ELF-1 (cell line): ENCODE measurements around the gene KCNF1.
"Not testable (repeated sequence)": the region's sequence is repeated elsewhere in the genome, so short reads cannot be mapped to it uniquely, and the experiment has no call there.

Experiments used
- DNase-seq: peaks from one replicate; pipeline ENCODE4 v3.0.0-alpha.2; 2016; ENCODE audit warnings: low read depth, low spot score

The KCNF1 gene

DNA sequence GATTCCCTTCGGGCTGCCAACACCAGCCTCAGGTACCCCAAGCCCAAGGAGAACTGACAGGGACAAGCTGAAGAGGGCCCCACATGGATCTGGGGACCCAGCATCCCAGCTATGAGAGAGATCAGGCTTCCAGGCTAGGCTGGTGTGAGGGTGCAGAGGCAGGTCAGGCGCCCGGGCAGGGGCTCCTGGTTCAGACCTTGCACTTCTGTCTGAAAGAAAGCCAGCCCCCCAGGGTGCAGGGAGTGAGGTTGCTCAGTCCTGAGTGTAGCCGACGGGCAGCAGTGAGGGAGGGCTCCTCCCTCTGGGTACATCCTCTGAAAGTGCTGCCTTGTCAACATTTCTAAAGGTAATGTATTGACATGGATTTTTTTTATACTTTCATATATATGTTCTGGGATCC lies 33.1 kb downstream of the KCNF1 start:
- DNase-seq = no peak

DNA sequence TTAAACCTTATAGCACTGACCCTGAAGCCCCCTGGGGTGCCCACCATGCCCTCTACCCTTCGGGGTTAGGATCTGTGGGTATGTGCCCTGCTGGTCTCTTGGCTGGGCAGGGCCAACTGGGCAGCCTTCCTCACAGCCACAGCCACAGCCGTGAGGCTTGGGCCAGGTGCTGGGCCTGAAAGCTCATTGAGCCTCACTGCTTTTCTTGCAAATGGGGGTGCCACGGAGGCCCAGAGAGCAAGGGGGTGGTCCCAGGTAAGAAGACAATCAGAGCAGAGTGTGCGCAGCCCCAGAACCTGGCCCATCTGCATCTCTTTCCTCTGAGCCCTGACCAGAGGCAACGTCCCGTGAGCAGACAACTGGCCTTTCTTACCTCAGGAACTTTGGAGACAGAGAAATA lies 34.7 kb downstream of the KCNF1 start:
- no peak for DNase-seq

DNA sequence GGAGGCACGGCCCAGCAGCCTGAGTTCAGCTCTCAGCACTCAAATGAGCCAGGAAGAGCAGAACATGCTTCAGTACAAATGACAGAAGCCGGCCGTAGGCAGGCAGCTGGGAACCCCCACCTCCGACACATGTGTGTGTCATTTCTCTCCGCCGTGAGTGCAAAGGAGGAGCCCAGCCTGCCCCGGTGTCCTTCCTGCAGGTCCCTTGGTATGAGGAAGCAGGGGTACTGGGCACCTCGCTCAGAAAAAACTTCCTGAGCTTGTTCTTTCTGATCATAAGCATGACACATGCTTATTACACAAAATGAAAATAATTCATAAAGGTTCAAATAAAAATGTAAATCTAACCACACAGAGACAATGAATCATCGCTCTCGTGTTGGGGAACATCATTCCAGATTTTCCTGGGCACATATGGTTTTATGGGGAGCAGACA lies 35.3 kb downstream of the KCNF1 start:
- DNase-seq = no peak

DNA sequence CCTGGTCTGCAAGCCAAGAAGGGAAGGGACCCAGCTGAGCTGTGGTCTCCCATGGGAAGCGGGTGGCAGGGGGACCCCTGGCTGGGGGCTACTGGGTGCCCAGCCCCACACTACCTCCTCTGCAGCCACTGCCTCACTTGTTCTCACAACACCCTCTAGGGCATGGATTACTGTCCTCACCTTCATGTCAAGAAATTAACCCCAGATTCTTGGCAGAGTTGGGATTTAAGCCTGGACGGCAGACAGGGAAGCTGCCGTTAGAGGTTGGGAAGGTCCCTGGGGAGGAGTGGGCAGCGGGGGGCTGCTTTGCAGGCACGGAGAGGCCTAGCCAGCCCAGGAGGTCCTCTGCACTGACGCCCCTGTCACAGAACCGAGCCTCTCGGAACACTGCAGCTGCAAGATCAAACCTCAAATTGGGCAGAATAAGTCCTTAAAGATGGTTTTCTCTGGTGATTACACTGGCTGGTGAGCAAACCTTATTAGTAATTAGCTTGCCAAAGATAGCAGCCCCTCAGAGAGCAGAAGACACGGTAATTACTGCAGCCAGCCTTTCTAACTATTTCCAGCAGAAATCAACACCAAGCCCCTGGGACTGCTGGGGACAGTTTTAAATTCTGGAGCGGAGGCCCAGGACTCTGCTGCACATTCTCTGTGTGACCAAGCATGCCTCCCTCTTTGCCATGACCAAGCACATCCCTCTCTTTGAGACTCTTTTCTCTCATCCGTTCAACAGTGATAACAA lies 35.9 kb downstream of the KCNF1 start:
- DNase-seq = no peak

DNA sequence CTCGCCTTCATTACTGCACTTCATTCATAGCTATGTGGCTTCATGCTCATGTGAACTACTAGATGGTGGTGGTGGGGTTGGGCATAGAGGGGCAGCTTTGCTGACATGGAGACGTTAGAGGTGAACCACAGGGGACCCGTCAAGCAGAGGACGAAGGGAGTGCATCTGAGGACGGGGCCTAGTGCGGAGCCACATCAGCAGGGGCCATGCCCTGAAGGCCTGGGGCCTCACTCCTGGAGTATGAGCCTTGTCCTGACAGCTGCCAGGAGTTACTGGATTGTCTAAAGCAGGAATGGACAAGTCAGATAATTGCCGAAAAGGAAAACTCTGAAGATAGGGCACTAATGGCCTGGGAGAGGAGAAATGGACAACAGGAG lies 36.4 kb downstream of the KCNF1 start:
- no peak for DNase-seq

DNA sequence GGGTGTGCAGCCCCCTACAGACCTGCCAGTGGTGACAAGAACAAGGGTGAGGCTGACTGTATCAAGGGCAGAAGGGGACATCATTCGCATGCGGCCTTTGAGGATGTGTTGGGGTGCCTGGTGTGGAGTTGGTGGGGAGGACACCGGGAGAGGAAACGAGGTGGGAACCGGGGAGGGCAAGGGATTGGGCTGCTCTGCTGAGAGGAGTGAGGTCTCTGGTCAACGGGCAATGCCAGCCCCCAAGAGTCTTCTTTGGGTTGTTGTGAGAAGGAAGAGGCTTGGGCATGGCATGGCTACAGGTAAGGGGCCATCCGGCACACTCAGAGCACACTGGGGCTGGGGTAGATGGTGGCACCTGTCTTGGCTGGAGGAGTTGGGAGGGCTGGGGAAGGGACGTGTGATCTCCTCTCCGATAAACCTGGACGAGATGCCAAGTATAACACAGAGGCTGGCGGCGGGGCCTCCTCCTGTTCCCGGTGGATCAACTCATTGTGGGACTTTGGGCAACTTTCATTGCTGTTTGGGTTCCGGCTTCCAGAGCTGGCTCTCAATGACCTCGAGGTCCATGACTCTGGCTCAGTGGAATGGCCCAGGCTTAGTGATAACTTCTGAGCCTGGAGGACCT lies 37.0 kb downstream of the KCNF1 start:
- DNase-seq = no peak

DNA sequence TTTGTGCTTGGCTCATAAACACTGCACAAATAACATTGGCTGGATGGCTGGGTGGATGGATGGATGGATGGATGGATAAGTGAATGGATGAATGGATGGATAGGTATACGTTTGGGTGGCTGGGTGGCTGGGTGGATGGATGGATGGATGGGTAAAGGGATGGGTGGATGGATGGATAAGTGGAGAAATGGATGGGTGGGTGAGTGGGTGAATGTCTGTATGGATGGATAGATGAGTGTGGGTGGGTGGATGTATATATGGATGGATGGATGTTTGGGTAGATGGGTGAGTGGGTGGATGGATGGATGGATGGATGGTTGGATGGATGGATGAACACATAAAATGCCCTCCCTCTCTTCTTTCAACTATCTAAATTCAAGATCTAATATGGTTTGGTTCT lies 38.1 kb downstream of the KCNF1 start:
- no peak for DNase-seq

DNA sequence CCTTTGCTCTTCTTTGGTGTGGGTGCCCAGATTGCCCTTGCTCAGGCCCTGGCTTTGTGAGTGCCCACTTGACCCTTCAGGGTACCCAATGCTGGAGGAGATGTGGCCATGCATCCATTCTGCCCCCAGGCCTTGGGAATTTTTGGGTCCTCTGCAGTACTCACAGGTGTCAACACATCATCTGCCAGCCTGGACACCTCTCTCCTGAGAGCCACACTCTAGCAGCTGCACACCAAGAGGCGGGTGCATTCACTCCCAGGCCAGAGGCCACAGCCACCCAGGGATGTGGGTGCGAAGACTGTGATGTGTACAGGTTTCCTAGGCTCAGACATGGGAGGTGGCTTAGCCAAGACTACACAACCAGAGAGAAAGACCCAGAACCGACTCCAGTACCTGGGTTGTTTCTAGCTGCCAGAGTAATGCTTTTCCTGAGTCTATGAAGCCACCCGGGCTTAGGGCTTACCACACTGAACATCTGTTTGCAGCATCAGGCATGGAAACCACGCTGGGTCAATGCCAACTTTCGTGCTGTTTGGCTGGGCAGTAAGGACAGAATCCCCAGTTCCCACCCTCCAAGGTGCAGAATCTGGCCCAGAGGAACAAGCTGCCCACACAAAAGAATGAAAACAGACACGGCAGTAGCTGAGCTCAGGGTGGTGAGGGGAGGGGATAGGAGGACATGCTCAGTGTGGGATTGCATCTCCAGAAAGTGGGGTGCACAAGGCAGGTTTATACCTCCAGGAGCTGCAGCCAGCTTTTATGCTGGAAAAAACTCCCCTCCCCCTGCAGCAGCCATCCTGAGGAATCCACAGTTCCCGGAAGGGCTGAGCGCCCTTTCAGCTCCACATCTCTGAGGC lies 40.1 kb downstream of the KCNF1 start:
- DNase-seq = no peak

DNA sequence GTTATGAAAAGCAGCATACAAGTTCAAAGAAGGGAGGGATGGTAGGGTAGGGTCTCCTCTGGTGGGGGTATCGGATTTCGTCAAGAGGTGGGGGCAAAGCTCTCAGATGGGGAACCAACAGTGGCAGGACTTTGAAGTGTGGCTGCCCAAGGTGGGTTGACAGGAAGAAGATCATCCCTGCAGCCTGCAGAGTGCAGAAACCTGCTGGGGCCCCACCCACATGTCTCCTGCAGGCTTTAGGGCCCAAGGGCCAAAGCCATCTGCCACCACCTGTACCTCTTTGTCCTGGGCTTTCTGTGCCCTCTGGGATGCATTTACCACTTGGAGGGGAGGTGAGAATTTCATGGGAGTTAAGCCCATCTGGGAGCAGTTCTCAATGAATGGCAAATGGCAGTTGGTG lies 42.7 kb downstream of the KCNF1 start:
- no peak for DNase-seq

DNA sequence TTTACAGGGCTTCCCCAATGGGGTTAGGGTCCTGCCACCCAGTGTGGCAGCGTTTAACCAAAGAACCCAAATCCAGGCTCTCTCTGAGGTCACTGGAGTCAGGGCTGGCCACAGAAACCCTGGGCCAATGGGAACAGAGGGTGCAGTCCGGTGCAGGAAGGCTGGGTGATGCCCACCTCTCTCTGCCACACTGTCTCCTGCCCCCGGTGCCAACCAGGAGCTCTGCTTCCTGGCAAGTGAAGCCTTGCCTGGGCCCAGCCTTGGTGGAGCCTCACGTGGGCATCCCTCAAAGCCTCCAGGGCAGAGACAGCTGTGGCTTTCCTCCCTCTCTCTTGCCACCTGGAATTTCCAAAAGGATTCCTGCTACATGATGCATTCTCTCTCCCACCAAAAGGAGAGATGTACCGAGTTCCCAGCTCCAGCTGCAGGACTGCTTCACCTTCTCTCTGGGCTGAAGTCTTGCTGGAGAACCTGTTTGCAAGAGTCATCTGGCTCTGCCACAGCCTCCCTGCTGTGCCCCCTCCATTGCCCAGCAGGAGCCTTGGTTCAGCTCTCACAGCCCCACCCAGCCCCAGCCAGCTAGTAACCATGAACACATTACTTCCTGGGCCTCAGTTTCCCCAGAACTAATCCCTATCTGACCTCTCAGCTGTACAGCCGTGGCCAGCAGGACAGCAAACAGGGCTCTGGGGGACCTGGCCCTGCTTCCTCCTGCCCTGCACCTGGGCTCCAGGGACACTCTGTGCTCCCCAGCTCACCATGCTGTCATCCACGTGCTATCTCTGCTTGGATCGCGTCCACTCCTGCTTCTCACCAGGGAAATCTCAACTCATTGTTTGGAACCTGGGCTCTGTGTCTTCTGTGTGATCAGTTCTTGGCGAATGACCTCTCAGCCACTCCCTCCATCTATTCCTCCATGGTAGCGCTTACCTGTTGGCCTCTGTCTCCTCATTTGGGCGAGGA lies 43.4 kb downstream of the KCNF1 start:
- DNase-seq = no peak

DNA sequence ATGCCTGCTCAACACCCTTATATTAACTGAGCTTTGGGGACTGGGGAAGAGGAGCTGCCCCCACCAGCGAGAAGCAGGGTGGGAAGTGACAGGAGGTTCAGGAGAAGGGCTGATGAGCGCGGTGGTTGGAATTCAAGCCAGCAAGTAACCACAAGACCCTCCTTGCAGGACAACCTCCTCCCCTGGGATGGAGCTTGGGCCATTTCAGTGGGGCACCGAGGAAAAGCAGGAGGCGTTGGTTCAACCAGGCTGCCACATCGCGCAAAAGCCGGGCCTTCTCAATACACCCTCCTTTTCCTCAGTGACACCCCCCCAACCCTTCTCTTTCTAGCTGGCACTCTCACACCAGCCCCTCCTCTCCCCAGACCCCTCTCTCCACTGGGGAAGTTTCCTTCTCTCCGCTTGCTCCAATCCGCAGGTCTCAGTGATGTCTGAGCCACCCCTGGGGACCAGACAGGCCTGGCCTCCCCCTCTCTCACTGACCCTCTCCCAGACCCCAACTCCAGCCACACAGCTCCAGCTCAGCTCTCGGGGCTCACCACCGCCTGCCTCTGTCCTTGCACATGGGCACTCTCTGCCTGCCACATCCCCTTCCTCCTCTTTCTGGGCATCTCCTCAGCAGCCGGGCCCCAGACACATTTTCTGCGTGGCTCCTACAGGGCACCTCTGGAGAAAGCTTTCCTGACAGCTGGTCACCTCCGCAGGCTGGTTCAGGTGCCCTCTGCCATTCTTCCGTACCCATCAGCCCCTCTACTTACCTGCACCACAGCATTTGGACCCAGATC lies 44.5 kb downstream of the KCNF1 start:
- no peak for DNase-seq

DNA sequence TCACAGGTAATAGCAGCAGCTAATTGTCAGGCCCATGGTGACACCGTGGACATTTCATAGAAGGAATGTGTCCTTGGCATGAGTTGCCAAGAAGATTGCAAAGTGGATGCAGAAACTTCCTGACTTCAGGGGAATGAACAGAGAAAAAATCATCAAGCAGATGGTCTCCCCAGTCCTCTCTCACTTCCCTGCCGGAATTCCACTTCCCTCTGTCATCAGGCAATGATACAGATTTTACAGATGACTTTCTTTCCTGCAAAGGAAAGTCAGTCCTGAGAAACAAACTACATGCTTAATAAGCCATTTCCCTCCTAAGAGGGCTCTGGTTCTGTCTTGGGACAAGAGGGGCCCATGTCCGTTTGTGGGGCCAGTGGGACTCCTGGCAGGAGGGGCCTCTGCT lies 45.7 kb downstream of the KCNF1 start:
- DNase-seq = no peak

DNA sequence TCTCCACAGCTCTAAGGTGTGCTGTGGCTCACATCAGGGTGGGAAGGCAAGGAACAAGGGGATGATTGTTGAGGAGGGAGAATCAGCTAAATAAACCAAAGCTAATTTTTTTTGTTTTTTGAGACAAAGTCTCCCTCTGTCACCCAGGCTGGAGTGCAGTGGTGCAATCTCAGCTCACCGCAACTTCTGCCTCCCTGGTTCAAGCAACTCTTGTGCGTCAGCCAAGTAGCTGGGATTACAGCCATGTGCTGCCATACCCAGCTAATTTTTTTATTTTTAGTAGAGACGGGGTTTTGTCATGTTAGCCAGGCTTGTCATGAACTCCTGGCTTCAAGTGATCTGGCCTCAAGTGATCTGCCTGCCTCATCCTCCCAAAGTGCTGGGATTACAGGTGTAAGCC lies 46.7 kb downstream of the KCNF1 start:
- DNase-seq = not testable (repeated sequence)

DNA sequence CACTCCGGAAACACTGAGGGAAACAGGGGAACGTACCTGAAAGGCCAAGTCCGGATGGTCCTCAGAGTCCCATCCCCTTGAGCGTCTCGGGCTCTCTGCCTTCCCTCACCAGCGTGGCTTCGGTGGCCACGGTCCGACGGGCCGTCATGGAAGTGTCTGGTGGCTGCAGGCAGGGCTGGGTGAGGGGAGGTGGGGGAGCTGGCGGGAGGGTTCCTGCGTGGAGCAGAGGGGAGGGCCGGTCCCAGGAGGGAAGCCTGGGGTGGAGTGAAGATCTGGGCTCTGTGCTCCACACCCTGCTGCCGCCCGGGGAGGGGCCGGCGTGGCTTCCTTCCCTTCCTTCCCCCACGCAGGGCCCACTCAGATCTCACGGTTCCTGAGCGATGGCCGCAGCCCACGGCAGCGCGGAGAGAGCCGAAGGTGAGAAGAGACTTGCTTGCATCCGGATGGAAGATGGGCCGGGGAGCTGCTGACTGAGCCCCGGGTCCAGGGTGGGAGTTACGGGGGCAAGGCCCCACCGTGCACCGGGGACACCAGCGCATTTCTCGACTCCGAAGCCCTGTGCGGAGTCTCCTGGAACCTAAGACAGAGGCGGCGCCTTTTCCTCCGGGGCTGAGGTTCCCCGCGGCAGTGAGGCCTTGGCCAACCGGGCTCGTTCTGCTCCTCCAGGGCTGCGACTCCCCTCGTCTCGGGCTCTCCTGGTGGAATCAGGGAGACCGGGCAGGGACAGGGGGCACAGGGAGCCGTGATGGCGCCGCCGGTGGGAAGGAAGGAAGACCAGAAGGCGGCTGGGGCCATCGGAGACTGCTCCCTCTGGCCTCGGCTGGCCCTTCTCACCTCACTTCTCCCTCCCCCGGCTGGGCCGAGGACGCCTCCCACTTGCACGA lies 49.1 kb downstream of the KCNF1 start:
- DNase-seq = peak; percentile 10

DNA sequence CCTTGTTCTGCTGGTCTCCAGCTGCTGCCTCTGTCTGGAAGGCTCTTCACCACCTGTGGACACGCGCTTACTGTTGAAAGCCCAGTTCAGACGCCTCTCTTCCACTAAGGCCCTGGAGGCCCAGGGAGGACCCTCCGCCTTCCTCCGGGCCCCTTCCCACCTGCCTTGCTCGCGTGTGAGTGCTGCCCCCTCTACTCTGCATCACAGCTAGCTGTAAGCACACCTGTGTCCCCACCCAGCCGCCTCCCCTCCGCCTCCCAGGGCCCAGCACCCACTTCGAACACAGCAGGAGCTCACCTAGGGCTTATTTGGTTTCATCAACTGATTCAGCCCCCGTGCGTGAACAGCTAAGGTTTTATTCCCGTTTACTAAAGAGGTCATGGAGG lies 49.7 kb downstream of the KCNF1 start:
- no peak for DNase-seq

DNA sequence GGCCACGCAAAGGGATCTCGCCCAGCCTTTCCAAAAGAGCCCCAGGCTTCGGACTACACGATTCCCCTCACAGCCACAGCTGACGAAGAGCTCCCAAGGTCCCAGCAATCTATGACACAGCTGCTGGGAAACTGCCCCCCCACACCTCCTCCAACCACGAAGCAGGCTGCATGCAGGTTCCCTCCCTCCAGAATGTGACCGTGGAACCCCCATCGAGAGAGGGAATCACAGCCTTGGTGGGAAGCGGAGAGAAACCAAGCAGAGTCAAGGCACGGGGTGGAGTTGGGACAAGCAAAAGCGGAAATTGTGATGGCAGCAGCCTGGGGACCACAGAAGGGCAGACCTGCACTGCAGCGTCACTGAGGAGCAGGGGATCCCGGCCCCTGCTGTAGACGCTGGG lies 50.3 kb downstream of the KCNF1 start:
- DNase-seq = no peak

DNA sequence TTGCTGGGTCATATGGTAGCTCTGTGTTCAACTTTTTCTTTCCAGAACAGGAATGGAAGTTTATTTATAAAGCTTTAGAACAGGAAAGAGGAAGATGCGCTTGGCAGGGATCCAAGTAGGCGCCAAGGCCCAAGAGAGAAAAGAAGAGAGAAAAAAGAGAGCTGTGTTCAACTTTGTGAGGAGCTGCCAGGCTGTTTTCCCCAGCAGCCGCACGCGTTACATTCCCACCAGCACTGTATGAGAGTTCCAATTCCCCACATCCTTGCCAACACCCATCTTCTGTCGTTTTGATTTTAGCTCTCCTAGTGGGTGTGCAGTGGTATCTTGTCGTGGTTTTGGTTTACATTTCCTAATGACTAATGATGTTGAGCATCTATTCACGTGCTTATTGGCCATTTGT lies 51.4 kb downstream of the KCNF1 start:
- no peak for DNase-seq
